Measurements from ENCODE around the gene DGKI. TPM values are rescaled to one million over a fixed set of nuclear protein-coding genes. Genes with fewer than 3 reads are reported as not detected.

Gene DGKI
- 21.6 and 22.3 TPM in 2 replicates for total RNA-seq (2014; rRNA removed; shearing (Covaris generic))
- 5.4 and 7.6 TPM in 2 replicates for polyA plus RNA-seq (2015; cell fraction: cytosol; rRNA removed)
- polyA plus RNA-seq (2015; cell fraction: nucleus; rRNA removed), result 10.0 and 13.6 TPM in 2 replicates

DNA sequence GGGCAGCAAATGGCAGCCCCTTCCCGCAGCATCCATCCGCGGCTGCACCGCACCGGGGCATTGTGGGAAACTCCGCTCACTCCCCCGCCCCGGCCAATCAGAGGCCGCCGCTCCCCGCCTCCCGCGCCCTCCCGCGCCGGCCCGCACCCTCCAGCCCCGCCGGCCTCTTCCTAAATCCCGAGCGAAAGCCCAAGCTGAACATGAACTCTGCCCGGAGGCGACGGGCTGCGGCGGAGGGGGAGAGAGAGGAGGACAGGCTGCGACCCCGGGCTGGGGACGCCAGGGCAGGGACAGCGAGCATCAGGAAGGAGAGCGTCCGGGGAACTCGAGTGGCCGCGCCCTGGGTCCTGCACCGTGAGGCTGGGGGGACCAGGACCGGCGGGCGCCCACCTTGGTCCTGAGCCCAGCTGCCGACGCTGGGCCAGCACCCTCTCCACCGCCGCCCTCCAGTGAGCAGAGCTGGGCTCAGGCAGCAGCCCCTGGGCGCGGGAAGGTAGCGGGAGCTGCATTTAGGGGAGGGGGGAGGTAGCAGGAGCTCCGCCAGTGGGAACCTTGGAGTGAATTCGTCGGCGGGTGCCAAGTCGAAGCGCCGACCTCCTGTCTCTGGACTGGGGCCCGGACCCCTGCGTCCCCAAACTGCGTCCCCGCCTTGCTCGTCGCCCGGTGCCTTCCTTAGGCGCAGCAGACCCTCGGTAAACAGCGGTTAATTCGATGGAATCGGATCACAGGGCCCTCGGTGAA is at the start of gene DGKI:
Gene DGKI (minus strand): TSS at position 148 of the 741 bp plus-strand sequence.
- DNase-seq (ENCODE audit: low read depth), result no peak

DNA sequence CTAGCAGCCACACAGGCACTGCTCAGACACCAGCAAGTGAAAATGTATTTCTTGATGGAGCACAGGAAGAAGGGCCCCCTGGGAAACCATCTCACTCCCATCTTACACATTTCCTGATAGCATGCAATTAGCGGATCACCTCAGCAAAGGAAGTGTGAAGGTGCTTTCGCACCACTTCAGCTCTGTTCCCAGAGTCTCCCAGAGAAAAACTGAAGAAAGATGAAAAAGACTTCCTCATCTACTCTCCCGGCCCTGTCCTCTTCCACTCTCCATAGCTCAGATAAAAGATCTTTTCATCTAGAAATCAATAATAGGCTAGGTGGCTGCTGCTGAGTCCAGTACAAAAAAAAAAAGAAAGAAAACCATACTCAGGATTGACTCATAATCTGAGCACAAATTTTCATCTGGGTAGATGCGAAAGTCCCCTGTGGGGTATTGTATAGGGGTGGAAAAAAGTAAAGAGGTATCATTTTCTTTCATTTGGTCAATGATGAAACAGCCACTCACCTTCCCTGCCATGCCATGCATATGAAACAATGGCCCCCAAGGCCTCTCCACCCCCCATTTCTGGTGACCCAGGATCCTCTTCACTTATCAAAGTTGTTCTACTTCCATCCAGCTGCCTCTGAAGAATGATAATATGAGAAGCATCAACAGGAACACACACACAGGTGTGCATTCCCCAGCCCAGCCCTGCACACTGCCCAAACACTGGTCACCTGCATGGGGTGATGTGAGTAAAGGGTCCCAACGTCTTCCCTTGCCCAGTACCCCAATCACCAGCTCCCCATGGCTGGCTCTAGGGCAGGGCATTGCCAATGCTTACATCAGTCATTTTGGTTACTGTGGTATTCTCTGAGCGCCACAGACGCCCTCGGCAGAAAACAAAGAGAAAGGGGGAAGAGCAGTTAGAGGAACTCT is 48.8 kb upstream of the DGKI start:
- DNase-seq (ENCODE audit: low read depth), result no peak

DNA sequence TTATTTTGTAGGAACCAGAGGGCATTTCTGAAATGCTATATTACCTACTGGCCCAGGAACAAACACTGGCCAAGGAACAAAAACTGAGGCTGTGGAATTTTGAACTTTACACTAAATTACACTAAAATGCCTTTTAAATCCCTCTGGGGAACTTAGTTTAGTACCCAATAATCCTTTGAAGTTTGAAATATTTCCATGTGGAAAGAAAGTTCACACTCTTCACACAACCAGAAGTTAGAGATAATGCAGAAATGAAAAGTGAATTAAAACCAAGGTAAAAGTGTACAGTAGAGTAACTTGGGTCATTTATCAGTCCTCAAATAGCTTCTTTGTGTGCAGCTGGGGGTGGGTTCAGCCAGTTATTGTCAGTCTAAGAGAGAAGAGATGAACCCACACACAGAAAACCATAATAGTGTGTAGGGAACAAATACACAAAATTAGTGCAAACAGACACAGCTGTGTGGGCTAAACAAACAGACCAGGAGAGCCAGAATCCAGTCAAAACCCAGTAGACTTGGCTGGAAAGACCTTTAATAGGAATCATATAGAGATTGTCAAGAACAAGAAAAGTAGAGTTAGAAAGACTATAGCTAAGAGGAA is 46.5 kb upstream of the DGKI start:
- no peak for DNase-seq (ENCODE audit: low read depth)

DNA sequence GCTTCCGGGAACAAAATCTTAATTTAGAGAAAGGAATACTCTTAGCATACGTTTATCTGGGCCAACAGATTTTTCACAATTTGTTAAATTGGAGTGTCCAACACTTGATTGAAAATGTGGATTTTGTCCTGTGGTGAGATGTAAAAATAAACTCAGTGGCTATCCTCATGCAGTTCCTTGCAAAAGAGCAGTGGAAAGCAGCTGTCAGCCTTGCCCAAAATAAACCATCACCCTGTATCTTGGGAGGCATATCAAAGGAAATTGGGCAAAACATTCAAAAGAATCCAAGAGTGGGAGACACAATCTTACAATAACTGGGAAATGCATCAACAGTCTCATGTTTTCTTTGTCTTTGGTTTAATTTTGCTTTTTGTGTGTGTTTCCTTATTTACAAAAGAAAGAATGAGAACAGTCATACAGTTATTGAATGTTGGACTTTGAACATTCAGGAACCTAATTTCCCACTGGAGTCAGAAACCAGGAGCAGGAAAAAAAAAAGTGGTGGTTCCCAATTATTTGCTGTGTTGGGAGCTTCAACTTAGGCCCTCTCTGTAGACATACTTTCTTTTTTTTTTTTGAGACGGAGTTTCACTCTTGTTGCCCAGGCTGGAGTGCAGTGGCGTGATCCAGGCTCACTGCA is 44.4 kb upstream of the DGKI start:
- no peak for DNase-seq (ENCODE audit: low read depth)

DNA sequence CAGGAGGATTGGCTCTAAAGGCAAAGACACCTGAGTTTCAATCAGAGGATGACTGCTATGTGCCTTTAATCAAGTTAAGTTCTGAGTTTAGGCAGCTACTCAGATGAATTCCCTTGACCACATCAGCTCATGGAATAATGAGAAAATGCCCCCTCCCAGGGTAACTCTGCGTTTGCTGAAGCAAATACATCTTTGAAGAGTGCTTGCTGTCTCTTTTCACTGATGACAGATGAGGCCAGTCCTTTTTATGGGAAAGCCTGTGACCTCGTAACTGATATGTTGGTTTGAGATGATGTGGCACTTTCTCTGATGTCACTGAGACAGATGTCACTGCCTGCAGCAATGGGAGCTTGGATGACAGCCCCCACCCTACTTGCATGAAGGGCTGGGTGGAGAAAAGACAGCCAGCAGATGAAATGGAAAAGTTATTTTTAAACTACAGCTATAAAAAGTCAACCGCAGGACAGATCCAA is 43.7 kb upstream of the DGKI start:
- no peak for DNase-seq (ENCODE audit: low read depth)

DNA sequence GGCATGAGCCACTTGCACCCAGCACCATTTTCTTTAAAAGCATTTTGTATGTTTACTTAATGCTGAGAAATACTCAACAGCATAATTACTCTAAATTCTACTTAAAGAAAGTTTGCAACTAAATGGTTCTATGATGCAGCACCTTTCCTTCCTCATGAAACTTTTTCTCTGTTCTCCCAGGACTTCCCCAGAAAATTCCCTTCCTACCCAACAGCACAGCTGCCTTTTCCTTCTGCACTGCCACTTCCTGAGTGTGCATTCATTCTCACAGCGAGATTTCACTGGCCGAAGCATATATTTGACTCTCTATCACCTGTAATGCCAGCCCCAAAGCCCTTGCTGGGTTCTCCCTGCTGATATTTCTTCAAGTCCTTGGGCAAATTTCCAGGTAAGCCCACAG is 41.5 kb upstream of the DGKI start:
- DNase-seq (ENCODE audit: low read depth), result no peak

DNA sequence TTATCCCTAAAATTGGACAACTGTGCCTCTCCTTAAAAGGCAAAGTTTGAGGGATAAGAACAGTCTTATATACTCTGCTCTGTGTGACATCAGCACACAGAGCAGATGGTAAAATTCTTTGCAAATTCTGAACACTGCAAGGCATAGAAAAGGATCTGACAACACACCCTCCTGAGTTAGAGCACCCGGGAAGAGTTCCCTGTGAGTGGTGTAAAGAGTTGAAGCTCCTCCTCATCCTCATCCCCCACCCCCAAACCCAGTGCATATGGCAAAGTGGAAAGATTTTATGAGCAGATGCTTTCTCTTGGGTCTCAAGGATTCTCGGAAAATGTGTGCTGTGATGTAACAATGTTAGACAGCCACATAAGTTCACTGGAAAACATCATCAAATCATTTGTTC is 40.0 kb upstream of the DGKI start:
- no peak for DNase-seq (ENCODE audit: low read depth)

DNA sequence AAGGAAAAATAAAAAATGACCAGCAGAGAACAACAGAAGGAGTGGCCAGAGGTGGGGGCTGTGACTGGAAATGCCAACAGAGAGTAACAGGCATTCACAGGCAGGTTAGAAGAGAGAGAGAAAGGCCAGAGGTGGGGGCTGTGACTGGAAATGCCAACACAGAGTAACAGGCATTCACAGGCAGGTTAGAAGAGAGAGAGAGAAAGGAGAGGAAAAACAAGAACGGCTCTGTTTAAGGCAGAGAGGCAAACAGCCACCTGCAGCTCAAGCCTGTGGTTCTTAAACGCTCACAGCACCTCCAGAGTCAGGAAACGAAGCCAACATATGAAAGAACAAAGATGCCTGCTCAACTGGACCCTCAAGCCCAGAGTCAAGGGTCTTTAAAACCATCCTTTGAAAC is 39.5 kb upstream of the DGKI start:
- no peak for DNase-seq (ENCODE audit: low read depth)

DNA sequence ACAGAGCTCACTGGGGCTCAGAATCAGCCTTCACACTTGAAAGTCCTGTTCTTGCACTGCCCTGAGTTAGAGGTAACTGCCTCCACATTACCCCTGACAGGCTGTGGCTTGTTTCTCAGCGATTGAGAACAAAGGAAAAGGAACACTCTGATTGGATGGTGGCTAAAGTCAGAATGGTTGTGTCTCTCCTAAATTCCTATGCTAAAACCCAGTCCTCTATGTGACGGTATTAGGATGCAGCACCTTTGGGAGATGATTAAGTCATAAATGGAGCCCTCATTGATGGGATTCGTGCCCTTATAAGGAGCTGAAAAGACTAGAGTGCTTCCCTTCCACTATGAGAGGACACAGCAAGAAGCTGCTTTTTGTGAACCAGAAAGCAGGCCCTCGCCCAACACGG is 38.9 kb upstream of the DGKI start:
- no peak for DNase-seq (ENCODE audit: low read depth)

DNA sequence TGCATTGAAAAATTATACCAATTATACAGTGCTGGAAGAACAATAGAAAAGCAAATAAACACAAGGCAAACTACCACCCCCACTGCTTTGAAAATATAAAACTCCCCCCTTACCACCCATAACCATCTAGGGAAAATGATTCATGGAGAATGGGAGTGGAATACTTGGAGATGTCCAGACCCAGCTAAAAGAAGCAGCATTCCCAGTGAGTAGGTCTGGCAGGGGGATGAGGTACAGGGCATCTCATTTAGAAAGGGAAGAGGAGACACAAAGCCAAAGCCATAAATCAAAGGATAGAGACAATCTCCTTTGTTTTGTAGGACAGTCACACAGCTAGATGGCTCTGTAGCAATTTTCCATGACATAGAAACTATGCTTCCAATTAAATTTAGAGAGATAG is 36.0 kb upstream of the DGKI start:
- DNase-seq (ENCODE audit: low read depth), result peak; percentile 58

DNA sequence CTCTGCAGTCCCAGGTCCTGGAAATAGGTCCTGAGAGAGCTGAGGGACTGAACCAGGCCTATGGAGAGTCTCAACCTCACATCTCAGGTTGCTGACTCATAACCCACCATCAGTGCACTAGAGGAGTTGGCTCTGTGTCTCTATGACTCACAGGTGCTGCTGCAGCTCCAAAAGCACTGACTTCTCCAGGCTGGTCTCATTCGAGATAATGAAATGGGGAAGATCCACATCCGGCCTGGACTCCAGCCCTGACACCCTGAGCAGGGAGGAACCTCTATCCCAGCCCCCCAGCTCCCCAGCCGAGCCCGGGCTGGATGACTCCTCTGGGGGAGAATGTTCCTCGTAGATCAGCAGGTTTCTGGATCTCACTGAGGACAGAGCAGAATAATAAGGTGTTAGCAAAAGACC is 35.5 kb upstream of the DGKI start:
- peak; percentile 100 for DNase-seq (ENCODE audit: low read depth)

DNA sequence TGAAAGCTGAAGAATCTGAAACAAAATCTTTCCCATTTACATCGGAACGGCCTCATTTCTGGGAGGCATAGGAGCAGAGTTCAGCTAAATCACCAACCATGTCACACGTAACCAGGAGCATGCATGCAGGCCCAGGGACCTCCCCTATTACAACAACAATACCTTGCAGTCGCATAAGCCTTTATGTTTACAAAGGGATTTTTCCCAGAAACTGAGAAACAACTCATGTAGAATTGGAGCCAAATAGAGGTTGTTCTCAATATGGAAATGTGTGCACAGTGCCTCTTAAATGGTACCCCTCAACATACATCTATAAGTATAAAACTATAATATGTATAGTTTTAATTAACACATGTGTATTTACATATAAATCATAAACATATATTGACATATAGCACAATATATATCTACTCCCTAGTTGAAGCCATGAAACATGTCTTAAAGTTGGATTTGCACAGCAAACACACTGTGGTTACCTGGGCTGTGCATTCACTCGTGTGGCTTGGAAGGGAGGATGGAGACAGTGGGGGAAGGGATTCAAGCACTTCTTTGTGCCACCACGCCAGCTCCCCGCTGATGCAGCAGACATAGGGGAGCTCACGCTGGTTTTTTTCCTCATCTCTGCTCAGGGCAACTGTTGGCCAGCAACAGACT is 35.0 kb upstream of the DGKI start:
- DNase-seq (ENCODE audit: low read depth), result no peak

DNA sequence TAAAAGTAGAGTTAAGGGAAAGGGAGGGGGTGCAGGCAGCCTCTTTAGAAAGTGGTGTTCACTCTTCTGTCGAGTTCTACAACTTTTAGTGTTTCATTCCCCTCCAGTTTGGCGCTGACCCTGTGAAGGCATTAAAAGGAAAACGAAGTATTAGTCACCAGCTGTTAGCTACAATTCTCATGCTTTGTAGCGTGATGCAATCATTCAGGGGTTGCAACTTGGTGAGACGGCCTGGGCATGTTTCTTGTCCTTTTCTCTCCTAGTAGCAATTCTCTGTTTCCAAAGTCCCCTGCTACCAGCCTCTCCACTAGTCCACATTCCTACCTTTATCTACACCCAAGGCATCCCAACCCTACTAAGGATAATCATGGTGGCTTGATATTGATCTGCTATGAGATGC is 33.7 kb upstream of the DGKI start:
- peak; percentile 74 for DNase-seq (ENCODE audit: low read depth)

DNA sequence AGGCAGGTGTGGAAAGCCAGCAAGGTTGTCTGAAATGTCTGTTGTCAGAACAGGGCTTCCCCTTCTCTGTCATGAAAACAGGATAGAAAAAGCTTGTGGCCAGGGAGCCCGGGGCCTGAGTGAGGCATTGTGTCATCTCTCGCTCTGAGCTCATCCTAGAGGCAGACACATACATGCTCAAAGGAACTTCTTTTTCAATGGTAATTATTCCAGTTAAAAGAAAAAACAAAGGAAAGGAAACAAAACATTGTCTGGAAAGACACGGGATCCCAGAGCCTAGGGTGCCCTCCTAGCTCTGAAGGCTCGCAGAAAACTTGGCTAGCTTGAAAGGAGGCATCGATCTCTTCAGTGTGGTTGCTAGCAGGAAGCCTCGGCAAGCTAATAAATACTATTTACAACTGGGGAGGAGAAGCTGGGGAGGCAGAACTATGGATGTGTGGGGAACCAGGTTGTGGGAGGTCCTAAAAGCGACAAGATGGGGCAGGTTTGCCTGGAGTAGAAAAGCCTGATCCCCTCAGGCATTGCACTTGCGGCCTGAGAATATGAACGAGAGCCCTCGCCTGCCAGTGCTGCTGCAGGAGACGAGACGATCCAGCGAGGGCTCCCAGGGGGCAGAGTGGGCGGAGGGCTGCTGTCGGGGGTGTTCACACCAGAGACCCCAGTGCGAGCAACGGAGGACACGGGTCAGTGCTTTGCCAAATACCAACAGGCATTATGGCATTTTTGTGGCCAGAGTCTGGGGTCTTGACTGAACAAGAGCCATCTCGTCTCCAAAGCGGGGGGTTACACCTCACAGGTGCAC is 32.8 kb upstream of the DGKI start:
- no peak for DNase-seq (ENCODE audit: low read depth)

DNA sequence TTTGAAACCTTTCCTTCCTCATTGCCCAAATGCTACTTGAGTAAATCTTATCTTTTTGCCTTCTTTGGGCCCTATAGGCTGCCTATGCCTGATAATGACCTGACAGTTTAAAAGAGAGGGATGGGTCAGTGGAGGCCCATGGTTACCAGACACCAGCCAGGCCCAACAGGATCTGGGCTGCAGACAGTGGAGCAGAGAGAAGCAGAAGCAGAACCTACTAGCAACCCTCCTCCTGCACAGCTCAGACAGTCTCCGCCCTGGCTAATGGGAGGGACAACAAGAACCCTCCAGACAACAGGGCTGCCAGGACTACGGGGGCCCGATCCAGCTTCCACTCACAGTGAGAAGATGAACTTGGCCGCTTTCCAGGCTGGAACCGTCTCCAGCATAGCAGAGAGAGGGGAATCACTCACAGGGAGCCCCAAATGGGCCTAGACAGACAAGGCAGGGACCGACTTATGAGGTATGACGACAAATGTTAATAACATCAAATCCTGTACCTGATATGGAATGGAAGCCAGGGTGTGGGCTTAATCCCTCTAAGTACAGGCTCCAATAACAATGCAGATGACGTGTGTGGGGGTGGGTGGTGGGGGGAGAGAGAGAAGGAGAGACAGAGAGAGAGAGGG is 31.7 kb upstream of the DGKI start:
- DNase-seq (ENCODE audit: low read depth), result no peak

DNA sequence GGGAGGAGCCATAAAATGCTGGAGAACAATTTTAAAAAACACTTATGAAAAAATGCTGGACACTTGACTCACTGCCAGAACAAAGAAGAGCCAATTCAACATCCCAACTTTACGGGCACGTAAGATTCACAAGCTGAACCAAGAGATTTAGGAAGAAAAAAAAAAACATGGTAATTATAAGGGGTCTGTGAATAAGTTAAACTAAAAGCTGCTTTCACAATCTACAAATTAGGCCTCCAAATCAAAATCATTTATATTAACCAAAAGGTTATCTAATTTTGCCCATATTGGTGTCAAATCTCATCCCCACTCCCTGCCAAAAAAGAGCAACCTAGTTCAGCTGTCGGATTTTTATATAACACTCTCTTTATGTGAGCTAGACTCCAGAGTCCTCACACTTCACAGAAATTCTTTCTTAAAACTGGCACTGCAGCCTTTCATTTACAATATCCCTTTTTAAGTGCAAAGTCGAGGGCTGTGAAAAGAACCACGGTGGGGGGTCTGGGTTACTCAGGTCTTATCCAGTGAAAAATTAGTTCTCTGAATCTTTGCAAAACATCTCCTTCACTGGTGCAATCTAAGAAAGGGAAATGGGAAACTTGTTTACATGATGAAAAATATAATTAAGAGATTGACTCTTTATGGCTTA is 30.4 kb upstream of the DGKI start:
- DNase-seq (ENCODE audit: low read depth), result no peak

DNA sequence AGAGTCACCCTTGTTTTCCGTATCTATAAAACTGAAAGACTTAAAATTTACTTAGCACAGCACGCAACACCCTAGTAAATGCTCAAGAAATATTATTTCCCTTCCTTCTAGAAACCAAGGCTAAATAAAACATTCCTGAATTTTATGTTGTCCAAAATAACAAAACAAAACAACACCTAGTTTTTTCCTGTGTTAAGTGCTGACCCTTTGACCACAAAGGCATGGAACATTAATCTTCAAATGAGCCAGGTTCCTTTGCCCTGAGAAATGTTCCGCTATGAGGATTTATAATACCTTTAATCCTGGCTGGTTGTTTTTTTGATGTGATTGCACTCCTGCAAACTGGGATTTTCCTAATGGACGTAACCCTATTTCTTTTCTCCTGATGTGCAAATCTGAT is 29.0 kb upstream of the DGKI start:
- no peak for DNase-seq (ENCODE audit: low read depth)

DNA sequence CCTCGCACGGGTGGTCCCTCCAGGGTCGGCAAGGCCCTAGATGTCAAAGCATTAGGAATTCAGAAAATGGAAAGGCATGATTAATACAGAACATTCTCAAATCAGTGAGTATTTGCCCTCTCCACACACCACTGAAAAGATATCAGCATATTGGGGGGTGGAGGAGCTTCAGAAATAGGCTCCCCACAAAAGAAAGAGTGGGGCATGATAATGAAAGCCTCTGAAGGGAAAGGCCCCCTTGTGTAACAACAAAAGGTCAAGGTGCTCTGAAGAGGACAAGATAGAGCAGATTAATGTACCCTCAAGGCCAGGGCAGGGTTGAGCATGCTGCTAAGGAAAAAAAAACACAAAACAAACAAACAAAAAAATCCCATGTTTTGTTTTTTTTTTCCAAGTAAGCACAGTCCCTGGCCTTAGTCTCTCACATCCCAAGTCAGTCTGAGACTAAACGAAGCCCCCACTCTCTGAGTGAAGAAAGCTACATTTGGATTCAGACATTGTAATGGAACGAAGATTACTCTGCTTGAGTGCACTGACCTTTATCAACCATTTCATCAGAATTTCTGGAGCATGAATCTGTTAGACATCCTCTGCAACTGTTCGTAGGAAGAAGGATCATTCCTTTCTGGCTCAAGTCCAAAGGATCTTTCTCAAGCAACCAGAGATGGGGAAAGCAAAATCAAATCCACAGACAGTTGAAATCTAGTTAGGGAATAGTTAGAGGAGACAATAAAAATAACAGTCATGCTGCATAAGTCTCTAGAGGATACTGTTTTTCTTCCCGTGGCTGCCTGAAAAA is 27.4 kb upstream of the DGKI start:
- no peak for DNase-seq (ENCODE audit: low read depth)

Data from HT1080 (cell line).